ENCODE measurements around the gene C22orf15.

Gene C22orf15

DNA sequence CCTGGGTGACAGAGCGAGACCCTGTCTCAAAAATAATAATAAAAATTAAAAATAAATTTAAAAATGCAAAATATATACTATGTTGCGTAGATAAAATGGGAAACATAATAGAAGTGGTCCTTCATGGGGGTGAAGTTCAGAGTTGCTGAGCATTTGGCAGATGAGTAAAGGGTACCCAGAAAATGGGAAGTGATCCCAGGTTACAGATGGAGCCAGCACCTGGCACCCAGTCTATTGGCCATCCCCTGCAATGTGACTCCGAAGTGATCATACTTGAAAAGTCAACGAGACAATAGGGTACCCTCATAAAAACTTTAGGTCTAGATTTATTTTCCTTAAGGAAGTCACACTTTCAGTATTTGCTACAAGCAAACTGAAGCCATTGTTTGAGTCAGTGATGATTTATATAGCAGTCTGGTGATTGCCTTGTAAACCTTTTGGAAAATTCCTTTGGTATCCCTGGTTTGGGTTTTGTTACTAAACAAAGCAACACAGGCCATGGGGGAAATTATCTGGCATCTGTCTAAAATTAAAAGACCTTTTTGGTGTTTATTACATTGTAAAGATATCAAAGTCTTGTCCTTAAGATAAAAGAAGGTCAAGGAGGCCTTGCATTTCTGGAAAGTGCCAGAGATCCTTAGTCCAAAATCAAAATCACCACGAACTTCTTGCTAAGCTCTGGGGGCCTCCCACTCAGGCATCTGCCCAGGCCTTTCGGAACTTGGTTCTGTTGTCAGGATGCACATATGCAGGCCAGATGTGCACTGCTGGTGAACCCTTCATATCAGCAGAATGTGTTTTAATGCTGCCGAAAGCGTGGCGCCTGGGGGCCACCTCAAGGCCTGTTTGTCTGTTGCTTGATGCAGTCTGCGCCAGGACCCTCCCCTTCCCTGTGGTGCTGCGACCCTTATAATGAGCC lies 28.3 kb downstream of the C22orf15 start:
- no peak for DNase-seq

DNA sequence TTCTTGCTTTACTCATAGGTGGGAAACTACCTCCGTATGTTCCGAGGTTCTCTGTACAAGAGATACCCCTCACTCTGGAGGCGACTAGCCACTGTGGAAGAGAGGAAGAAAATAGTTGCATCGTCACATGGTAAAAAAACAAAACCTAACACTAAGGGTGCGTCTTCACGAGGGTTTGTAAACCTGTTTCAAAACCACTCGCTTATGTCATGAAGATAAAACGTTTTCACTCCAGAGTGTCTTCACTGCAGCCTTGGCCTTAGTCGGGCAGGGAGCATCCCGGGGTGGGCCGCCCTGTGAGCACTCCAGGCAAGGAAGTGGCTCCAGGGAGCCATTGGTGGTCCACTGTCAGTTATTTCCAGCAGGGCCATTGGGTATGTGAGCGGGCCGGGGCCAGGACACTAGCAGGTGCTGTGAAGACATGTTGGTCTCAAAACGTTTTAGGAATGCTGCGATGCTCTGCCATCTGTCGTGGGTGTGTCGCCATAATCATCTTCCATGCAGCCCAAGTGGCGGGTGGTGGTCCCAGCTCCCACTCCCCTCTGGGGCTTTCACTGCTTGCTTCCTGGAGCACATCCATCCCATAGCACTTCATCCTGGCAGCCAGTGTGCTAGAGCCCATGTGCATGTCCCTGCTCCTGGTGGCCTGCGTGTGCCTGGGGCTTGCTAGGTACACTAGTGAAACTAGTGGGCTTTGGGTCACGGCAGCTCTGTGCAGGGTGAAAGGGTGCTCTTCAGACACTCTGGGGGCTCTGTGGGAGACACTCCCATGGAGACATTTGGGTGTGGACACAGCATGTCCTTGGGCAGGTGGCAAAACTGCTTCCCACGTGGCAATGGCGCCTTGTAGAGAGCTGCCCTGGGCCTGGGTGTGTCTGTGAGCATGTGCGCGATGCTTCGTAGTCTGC lies 29.2 kb downstream of the C22orf15 start:
- no peak for DNase-seq

DNA sequence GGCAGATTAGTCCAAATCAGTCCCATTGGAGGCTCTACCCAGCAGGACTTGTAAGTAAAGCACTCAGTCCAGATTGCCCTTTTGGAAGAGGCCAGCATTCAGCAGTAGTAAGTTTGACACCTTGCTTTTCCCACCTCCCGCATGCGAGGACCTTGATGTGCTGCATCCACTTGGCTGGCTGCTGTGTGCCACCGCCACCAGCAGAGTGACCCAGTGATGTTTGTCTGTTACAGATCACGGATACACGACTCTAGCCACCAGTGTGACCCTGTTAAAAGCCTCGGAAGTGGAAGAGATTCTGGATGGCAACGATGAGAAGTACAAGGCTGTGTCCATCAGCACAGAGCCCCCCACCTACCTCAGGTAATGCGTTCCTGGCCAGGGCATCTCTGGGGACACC lies 30.5 kb downstream of the C22orf15 start:
- no peak for DNase-seq

DNA sequence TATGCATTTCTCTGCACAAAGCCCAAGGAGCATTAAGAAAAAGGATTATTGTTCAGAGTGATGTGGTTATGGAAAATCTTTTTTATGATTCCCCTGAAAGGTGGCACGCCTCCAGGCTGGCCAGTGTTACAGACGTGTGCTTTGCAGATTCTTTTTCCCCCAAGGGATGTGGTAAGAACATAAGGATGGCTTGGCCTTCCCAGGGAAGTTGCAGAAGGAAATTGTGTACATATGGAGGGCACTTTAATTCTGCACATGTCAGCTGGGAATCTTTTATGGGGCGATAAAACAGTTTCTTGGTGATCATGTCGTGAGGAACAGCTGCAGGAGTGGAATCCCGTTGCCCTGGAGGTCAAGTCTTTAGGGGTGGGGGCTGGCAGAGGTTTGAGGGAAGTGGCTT lies 33.7 kb downstream of the C22orf15 start:
- DNase-seq: no peak

DNA sequence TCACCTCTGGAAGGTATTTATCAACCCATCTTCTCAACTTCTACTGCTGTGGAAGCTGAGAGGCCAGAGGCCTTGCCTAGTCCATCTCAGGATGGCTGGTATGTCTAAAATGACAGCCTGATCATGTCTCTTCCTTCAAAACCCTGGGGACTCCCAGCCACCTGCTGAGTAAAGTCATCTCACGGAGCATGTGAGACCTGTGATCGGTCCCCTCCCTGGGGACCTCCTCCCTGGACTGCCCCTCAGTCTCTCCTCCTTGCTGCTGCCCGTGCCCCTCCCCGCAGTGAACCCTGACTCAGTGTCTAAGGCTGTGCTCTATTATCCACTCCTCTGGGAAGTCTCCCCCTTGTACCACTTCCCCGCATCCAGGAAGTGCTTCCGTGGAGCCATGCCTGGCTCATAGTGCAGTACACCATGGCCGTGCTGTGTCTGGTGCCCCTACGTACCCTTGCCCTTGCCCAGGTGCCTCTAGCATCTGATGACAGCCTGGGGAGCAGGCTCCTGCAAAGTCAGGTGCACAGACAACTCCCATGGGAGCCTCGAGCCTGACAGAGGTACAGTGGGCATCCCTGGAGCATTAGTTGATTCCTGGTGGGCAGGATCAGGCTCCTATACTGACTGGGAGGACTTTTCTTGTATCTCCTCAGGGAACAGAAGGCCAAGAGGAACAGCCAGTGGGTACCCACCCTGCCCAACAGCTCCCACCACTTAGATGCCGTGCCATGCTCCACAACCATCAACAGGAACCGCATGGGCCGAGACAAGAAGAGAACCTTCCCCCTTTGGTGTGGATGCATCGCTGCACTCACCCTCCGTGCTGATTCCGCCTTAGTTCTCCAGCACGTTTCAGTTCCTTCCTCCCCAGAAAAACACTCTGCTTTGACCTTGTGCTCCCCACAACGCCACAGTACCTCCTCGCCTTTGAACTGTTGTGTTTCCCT lies 37.8 kb downstream of the C22orf15 start:
- no peak for DNase-seq

DNA sequence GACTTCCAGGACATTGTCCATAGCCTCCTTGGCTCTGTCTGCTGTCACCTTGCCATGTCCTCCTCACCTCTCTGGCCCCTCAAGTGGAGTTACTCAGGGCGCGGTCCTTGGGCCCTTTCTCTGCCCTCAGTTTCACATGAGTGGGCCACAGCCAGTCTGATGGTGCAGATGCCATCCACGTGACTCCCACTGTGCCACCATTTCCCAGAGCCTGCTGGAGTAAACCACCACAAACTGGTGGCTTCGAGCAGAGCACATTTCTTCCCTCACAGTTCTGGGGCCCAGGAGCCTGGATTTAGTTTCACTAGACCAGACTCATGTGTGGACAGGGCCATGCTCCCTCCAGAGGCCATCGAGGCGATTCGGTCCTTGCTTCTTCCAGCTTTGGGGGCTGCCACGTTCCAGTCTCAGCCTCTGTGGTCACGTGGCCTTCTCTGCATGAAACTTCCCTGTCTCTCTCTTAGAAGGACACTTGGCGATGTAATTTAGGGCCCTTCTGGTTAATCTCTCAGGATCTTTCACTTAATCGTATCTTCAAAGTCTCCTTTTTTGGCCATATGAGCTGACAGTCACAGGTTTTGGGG lies 38.5 kb downstream of the C22orf15 start:
- DNase-seq: no peak

DNA sequence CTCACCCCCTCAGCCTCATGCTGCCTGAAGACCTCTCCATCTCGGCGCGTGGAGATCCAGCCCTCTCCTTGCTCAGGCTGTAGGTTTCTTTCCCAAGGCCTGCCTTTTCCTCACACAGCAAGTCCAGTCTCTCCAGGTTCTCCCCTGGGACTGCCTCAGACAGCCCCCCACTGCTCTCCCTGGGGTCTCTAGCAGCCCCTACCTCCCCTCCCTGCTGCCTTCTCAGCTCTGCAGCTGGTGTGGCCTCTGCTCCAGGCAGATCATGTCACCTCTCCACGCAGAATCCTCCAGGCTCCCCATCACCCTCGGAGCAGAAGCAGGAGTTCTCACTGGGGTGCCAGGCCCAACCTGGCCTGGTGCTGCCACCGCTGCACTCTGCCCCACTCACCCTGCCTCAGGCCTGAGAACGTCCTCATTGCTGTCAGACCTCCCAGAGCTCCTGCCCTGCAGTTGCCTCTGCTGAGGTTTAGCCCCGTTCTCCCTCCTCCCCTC lies 39.1 kb downstream of the C22orf15 start:
- no peak for DNase-seq

DNA sequence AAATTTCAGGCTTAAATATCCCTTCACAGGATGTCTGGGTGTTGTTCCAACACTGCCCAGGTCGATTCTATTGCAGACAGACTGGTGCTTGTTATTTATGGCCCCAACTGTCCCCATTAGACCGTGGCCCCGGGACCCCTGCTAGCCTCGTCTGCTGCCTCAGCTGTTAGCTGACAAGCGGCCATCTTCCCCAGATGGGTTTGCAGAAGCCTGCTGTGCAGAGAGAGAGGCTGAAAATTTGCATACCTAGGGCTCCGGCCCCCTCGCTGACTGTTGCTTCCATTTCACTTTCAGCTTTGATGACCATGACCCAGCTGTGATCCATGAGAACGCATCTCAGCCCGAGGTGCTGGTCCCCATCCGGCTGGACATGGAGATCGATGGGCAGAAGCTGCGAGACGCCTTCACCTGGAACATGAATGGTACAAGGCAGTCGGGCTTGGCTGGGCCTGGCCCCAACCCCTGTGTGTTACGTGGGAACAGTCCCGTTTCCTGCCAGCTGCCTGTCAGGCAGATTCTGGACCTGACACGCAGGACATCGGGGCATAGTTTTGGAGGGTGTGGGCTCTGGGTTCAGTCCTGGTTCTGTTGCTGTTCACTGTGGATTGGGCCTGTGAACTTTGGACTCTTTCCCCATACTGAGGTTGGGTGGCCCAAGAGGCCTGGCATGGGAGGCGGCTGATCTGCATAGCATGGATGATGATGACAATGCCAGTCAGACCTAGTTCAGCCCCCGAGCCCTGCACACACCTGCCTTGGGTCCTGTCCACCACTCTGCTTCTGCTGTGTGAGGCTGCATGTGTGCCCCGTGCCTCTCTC lies 40.4 kb downstream of the C22orf15 start:
- no peak for DNase-seq

DNA sequence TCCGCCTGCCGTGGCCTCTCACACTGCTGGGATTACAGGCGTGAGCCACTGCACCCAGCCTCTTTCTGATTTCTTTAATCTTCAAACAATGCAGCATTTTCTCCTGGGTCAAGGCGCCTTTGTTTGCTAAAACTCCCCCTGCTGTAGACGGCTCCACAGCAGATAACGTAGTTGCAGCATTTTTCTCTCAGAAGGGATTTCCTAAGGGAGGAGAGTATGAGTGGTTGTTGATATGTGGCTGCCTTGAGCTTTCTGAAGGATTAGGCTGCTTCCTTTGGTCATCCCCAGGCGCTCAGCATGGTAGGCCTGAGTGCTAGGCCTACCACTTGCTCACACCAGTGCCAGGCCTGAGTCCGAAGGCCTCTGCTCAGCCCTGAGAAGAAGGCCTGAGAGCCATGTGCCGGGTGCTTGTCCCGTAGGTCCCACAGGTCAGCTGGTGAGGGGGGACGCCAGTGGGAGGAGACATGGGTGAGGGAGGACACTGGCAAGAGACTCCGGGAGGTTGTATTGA lies 42.0 kb downstream of the C22orf15 start:
- DNase-seq: no peak

DNA sequence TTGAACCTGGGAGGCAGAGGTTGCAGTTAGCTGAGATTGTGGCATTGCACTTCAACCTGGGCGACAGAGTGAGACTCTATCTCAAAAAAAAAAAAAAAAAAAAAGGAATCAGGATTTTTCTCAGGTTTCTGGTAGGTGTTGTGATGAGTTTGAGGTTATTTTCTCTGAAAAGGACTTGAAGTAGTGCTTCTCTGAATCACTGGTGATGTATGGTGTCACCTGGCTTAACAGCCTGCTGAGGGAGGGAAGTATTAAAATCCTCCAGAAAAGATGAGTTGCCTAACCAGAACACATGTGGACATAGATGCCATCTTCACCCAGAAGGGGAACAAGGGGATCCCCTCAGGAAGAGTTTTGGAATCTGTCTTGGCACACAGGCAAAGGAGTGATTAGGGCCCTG lies 44.0 kb downstream of the C22orf15 start:
- no peak for DNase-seq

DNA sequence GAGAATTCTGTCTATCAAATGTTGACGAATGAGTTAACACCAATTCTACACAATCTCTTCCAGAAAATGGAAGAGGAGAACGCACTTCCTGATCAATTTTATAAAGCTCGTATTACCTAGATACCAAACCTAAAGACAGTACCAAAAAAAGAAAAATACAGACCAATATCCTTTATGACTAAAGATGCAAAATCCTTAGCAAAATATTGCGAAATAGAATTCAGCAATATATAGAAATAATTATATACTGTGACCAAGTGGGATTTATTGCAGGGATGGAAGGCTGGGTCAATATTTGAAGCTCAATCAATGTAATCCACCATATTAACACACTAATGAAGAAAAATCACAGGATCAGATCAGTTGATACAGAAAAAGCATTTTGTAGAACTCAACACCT lies 49.6 kb downstream of the C22orf15 start:
- DNase-seq: no peak

All from NCI-H1436 treated with DMSO at 0.1 percent for 48 hours (cell line).